ENCODE data around the gene MYOZ2. TPM values are rescaled to one million over a fixed set of nuclear protein-coding genes. Genes with fewer than 3 reads are reported as not detected.

The MYOZ2 gene
- total RNA-seq = under 0.01 TPM in 1 of 2 replicates, not detected in the other

DNA sequence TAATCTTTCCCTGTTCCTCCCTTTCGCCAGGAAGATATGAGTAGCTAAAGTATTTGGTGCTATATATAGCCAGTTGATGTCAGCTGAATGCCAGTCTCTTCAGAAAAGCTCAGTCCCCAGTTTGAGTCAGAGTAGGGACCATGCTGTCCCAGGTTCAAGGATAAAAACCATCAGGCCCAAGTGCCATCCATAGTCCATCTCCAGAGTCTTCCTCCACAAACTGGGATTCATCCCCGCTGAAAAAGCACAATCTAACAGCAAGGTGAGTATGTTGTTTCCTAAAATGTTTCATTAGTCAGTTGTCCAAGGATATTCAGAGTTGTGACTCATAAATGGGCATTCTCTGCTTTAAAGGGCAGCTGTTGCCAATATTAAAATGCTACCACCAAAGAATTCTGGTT is at the start of gene MYOZ2:
Gene MYOZ2 (plus strand): TSS at position 112 of the 401 bp plus-strand sequence. CDS start 694 bp downstream, outside the sequence.
- peak; percentile 41 for DNase-seq

DNA sequence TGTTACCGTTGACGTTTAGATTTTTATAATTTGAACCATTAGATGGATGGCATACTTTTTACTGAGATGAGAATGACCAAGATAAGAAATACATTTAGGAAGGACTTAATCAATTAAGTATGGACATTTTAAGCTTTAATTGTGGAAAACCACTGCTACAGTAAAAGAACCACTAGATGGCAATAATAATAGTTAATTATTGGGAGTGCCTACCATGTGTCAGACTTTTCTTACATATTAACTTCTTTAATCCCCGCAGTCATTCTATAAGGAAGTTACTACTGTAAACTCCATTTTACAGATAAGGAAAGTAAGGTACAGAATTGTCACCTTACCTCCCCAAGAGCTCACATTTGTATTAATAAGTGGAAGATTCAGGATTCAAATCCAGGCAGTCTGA is 48.5 kb upstream of the MYOZ2 start:
- peak; percentile 50 for DNase-seq

DNA sequence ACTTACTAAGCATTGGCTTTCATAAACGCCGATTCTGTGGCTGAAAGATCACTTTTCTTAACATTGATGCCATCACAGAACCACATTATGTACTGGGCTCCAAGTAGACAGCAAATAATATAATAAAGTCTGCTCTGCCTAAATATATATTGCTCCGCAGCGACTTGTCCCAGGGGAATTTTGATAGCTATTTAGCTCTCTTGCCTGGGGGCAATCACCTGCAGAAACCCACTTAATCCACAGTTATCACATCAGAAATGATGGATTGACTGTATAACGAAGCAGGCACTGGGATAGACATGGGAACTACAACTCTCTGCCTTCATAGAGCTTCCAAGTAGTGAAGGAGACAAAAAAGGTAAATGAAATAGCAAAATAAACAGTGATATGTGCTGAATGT is 48.0 kb upstream of the MYOZ2 start:
- no peak for DNase-seq

DNA sequence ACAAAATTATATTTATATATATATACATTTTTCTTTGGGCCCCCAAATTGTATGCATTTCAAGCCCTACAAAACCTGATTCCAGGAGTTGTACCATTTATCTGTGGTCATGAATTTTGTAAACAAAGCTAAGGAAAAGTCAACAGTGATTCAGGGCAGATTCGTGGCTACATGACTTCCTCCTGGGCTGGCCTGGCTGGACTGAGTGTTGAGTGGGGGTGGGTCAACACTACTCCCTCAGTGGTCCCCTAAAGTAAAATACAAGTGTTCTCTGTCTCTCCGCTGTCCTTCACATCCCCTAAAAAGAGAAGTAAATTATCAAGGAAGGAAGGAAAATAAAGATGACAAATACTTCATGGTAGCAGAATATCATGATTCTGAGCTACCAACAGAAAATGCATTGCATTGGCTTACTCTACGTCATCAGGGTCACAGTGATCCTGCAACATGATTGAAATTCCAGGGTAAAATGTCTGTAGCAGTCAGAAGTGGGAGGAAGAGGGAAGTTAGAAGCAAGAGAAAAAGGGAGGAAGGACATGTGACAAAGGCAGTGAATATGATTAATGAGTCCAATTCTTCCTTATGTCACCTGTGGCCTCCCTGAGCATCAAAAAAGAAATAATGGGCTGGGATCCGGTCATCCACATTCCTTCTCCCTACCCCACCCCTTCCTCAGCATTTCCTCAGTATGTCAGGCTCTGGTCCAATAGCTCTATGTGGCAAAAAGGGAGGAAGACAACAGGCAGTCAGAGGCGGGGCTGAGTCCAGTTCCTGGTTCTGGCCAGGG is 42.4 kb upstream of the MYOZ2 start:
- no peak for DNase-seq

DNA sequence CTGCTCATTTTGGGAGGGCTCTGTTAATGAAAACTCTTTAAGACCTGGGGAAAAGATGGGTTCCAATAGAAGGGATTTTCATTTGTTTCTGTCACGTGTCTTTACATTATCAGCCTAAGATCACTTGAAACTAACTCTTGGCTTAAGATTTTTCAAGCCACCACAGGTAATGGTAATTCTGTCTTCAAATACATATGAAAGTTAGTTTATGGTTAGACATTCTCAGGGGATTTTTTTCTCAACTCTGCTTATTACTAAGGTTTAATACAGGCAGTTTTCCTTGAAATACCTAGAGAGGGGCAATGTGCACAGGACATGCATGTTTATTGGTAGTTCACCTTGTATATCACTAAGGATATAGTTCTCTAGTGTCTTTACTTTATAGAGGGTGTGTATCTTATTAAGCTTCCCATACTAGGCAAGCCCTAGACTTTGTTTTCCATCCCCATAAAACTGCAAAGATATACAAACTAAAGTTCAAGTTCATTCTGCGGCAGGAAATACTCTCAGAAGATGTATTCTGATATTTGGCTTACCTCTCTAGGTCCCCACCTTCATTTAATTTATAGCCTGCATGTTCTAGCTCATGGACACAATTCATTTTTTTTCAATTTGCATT is 38.2 kb upstream of the MYOZ2 start:
- no peak for DNase-seq

DNA sequence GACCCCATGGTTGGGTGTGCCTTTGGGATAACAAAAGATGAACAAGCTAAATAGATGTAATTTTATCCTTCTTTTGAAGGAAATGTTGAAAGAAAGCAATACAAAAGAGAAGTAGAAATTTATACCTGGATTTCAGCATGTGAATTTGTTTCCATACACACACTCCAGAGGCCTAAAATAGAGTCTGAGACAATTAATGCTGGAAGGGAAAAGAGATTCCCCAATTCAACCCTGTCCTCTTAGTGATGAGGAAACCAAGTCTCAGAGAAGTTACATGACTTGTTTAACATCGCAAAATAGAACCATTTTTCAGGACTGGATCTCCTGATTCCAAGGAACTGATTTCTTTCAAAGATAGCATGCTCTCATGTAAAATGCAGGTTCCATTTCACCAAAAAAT is 37.3 kb upstream of the MYOZ2 start:
- DNase-seq = no peak

DNA sequence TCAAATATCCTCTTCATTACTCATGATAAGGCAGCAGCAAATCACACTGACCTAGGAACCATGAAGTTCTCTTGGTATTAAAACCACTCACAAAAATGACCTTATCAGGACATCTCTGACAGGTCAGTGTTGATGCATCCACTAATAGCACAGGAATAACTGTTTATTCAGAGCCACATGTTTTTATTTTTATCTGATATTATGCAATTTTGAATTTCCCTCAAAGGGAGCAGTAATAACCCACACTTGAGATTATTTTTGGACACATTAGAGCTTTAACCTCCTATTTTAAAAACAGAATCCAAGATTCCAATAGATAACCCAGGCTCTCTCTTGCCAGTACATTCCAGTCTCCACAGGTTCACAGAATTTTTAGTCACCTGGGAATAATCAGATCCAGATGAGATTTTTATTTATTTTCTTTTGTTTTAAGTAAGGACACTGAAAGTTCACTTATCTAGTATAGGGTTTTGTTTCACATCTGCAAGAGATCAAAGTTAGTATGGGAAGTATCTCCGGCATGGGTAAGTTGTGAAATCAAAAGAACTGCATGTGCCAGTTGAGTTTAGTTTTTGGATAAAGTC is 36.3 kb upstream of the MYOZ2 start:
- DNase-seq = no peak

DNA sequence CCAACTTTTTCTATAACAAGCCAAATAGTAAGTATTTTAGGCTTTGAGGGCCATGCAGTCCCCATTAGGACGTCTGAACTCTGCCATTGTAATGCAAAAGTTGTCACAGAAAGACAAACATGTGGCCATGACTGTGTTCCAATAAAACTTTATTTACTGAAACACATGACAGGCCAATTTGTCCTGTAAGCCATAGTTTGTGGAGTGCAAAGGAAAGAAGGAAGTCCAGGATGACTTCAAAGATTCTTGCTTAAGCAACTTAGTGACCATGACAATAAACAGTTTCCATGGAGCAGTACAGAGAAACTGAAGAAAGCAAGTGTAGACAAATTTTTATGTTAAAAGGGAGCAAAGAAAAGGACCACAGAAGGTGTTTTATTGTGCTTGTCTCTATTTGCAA is 35.0 kb upstream of the MYOZ2 start:
- no peak for DNase-seq

DNA sequence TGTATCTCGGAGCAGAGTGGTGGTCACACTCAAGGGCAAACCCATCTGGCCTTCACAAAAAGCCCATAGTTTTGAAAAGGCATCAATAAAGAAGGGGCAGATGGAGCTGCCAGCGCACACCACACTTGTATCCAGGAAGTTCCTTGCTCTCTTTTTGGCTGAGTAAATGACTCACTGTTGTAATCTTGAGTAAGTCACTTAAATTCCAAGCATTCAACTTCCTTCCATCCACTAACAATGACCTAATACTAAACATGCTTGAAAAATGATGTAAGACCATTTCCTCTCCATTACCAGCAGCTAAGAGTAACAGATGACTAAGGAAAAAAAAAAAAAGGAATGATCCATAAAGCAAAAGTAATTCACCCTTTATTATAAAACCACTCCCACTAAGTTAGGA is 32.4 kb upstream of the MYOZ2 start:
- peak; percentile 96 for DNase-seq

DNA sequence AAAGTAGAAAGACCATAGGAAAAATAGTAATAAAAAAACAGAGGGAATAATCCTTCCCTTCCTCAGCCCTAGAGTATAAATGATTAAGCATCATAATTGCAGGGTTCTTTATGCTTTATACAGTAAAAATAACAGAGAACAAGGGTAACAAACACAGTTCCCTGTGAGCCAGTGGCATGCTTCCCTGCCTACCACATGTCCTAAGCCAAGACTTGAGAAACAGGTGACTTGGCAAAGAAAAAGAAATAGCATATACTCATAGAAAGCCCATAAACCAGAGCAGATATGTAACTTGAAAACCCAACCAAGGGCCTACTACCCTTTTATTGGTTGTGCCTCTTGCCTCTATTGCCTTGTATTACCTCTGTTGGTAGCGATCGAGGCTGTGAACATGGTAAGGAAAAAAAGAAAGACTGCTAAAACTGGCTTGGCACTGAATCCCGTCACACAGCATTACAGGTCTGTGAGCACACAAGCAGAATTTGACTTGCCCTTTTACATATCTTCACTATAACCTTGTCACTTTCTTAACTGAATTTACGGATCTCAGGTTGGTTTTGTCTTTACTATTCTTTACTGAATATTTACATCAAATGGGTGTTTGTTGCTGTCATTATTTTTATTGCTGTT is 30.9 kb upstream of the MYOZ2 start:
- DNase-seq = no peak

DNA sequence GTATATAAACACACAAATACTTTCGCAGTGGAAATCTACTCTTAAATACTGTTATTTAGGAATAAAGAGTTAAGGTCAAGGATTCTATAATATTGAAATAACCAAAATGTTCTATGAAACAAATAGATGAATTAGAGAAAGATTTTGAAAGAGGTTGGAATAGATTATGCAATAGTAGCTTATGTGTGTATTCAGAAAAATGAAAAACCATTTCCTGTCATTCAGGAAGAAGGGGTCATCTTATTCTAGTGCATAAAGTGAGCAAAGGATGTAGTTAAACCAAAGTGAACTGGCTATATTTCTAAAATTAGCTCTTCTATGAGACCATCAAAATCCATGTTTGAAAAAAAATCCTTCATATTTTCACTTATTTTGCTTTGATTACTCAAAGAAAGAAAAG is 30.0 kb upstream of the MYOZ2 start:
- DNase-seq = peak; percentile 32

DNA sequence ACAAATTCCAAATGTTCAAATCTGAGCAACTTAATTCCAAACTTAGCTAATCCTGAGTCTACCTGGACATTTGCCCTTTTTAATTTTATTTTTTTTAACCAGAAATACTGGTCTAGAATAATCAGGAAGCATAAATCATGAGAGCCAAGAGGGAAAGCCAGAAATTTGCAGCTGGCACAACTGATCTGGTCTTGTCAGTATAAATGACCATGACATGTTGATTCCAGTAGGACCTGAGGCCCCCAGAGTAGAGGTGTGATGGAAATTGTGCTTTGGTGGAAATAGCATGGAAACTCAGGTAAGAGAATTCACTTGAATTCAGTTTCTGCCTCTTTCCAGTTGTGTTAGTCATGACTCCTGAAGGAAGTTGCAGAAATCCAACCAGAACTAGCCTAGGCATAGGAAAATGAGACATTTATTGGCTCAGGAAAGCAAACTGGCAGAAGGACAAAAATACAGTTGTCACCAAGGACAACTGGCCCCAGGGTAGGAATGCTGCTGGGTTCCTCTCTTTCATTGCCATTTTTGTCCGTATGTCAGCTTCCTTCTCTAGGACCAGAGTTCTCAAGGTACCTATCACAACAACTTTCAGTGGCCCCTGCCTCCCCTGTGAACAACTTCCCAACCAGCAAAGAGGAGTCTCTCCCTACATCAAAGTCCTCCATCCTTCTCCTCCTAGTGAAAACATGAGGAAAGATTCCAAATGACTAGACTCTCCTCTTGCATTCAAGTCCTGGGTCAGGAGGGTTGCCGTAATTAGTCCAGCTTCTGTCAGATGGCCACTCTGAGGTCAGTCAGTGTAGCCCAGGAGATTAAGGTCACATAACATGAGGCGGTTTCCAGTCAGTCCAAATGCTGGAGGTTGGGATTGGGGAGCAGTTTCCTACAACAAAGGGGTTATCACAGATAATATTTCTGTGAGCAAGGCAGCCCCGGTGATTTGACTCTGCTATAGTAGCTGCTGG is 29.3 kb upstream of the MYOZ2 start:
- peak; percentile 51 for DNase-seq

DNA sequence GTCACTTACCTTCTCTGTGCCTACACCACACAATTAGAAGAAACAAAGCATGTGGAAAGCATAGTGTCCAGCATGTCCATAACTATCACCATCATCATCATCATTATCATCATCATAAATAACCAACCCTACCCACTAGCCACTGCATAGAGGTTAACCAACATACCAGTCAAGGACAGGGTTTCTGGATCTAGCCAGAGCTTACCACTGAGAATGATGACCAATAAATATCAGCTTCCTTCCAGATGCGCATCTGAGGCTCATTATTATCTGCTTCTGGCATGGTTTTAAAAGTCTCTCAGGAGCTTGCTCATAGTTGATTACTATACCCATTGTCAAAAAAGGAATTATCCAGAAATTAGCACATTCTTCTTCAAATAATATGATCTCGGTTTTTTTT is 25.5 kb upstream of the MYOZ2 start:
- DNase-seq = no peak

DNA sequence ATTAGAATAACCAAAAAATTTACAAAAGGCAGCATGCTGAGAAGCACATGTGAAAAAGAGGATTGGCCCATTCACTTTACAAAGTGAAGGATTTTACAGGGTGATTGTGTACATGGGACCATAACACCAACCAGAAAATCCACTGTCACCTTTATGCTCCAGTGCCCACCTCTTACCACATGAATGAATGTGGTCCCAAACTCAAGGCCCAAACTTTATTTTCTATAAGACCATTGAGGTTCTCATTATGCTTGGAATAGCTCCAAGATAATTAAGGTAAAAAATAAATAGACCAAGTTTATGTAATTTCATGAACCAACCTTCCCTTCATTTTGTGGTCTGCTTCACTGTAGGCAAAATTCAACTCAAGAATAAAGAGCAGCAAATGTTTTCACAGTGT is 24.3 kb upstream of the MYOZ2 start:
- DNase-seq = no peak

DNA sequence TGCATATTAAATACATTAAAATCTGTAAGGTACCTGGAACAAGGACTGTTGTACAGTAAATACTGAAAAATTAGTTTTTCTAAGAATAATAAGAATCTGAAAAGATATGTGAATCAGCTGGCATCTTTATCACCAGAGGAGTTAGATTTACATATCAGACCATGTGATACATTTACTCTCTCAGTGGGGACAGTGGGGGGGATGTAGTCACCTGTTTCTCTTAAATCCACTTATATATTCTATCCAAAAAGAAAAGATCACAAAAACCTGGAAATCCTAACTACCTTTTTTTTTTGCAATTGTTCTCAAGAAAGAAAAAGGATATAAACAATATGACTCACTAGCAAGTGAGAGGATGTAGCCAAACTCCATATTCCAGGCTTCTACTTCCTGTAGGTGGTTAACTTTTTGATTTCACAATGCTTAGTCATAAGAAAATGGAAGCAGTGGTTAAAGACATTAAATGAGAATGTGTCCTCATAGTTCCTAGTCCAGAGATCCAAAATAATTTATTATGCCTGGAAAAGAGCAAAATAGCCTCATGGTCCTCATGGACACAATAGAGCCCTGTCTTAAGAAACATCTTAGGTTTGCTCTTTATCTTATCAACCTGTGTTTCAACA is 22.5 kb upstream of the MYOZ2 start:
- peak; percentile 93 for DNase-seq

DNA sequence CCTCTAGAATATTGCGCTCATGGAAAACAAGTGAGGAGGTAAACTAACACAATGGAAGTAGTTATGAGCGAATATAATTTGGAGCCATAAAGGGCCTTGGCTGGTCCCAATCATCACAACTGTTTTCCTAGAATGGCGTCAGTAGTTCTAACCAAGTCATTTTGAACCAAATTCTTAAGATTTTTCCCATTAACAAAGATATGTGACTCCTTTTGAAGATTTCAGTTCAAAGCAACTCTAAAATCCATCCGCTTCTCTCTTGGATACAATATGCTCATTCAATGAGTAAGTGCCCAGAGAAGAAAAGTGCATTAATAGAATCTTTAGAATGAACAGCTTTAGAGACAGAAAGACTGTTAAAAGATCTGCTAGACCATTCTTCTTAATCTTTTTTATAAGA is 19.6 kb upstream of the MYOZ2 start:
- DNase-seq = no peak

DNA sequence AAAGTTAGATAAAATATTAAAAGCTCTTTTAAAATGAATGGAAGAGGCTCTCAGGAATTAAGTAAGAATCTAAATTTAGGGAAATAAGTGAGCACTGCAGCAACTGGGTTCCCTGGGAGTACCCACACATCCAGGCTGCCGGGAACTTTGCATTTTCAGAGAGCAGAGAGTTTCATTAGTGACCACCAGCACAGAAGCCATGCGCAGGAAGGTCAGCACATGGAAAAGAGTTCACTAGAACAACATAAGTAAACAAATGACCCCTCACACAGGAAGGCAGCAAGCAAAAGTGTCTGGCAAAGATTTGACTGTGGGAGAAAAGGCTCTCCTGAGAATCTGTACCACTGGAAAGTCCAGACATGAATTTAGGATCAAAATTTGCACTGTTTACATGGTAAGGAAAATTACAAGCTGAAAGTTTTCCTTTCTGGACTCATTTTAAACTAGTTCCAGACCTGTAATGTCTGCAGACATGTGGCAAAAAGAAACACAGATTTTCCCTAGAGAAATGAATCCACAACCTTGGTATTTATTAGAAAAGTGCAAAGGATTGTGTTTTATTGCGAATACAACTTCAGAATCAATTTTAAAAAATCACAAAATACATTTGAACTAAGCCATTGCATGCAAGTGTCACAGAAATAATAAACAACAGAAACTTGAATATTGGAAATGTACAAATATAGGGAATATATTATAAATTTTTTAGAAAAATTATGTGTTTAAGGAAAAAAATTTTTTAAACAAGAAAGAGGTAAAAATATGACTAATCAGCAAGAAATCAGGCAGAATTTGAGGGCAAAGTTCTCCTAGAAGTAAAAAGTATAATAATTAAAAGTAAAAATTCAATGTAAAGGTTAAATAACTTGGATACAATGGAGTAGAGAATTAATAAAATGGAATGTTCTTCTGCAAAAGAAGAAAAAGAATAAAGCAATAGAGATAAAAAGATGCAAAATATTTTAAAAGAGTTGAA is 18.4 kb upstream of the MYOZ2 start:
- DNase-seq = peak; percentile 46

DNA sequence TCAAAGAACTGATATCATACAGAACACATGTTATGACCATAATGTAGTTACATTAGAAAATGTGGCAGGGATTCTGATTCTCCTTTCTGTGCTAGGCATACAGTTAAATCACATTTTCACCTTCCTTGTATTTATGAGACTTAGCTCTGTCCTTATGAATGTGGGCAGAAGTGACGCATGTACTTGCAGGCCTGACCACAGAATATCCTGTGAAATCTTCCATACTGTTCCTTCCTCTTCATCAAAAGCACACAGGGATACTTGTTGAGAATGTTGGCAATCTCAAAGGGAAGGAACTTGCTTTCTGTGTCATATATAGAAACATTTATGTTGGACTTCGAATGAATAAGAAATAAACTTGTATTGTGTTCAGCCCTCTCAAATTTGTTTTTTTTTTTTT is 17.2 kb upstream of the MYOZ2 start:
- peak; percentile 85 for DNase-seq

DNA sequence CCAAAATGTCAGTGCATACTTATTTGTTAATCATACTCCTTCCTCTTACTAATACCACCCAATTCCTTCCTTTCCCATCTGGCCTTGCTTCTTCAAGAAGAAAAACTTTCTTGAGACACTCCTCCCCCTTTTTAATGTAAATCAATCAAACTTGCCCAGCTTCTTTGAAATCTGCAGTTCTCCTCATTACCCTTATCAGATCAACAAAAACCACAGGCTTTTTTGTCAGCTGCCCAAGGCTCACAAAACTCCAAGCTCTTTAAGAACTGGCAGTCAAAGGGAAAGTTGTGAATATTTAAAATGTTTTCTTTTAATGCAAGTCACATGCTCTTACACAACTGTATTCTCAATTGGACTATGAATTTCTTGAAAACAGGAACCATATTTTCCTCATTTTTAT is 11.3 kb upstream of the MYOZ2 start:
- peak; percentile 50 for DNase-seq

DNA sequence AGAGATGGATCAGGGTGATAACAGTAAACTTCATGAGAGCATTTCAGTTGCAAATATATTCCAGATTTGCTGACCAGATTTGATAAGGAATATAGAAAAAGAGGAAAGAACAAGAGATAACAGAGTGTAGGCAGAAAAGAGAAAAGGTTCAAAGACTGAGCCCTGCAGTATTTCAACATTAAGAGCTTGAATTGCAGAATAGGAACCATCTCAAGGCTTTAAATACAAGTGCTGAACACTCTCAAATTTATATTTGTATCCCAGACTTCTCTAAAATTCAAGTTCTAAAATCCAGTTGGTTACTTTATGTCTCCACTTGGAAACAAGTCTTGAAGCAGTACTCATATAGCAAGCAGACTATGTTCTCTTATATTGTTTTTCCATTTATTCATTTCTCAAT is 9.7 kb upstream of the MYOZ2 start:
- no peak for DNase-seq

DNA sequence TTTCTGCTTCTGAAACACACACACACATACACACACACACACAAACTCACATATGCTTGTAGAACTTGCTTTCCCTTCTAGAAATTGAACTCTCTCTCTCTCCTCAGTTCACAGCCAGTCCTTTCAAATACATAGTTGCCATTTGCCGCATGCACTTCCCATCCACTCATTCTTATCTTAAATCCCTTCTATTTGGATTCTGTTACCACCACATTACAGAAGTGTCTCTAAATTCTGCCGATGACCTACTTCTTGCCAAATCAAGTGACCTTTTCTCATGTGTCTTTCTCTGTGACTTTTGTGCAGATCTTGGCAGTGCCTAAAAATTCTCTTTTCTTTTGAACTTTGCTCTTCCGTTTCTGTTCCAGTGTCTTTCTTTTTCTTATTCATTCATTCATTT is 7.5 kb upstream of the MYOZ2 start:
- no peak for DNase-seq
